Renal cortex interstitium (tissue), 15 donors: ENCODE data around the gene SEPTIN7. TPM values are rescaled to one million over a fixed set of nuclear protein-coding genes. Genes with fewer than 3 reads are reported as not detected.
"Not testable (repeated sequence)": the region's sequence is repeated elsewhere in the genome, so short reads cannot be mapped to it uniquely, and the experiment has no call there.

Experiments
- DNase-seq, 11 donors: peaks; one replicate each; pipeline ENCODE4 v3.0.0-alpha.2; 2013; ENCODE audit warnings: low read depth in 9 of 11, low spot score in 4 of 11; ENCODE audit errors: extremely low read depth in 1 of 11
- long read RNA-seq, 16 experiments: transcript quantifications; one replicate each; lab custom pipeline, GENCODE V29; 2026
- polyA plus RNA-seq, 3 donors: library from polyadenylated mRNA; unstranded; fragments of 120-200 nt; gene quantifications; one replicate each; pipeline ENCODE4 v1.2.1, GENCODE V29; 2013; ENCODE audit not compliant: insufficient read length in 3 of 3

SEPTIN7 gene
- polyA plus RNA-seq: 100 to 1,000 TPM; 371 to 483 (median 428) TPM
- long read RNA-seq, donor 1, full-length matches to known transcripts: 13 of 68 reads
- long read RNA-seq, donor 1, partial matches to known transcripts: 55 of 68 reads
- long read RNA-seq, donor 1, other reads (novel, unspliced or antisense): 0 of 68 reads
- long read RNA-seq, donor 2, full-length matches to known transcripts: 13 of 104 reads
- long read RNA-seq, donor 2, partial matches to known transcripts: 91 of 104 reads
- long read RNA-seq, donor 2, other reads (novel, unspliced or antisense): 0 of 104 reads
- long read RNA-seq, donor 3, full-length matches to known transcripts: 22 of 81 reads
- long read RNA-seq, donor 3, partial matches to known transcripts: 59 of 81 reads
- long read RNA-seq, donor 3, other reads (novel, unspliced or antisense): 0 of 81 reads
- long read RNA-seq, donor 4, full-length matches to known transcripts: 16 of 35 reads
- long read RNA-seq, donor 4, partial matches to known transcripts: 19 of 35 reads
- long read RNA-seq, donor 4, other reads (novel, unspliced or antisense): 0 of 35 reads
- long read RNA-seq, donor 5: 0 reads
- long read RNA-seq, donor 6, full-length matches to known transcripts: 14 of 143 reads
- long read RNA-seq, donor 6, partial matches to known transcripts: 129 of 143 reads
- long read RNA-seq, donor 6, other reads (novel, unspliced or antisense): 0 of 143 reads
- long read RNA-seq, donor 7, full-length matches to known transcripts: 24 of 102 reads
- long read RNA-seq, donor 7, partial matches to known transcripts: 73 of 102 reads
- long read RNA-seq, donor 7, other reads (novel, unspliced or antisense): 5 of 102 reads
- long read RNA-seq, donor 8: 0 reads
- long read RNA-seq, donor 9, full-length matches to known transcripts: 25 of 45 reads
- long read RNA-seq, donor 9, partial matches to known transcripts: 20 of 45 reads
- long read RNA-seq, donor 9, other reads (novel, unspliced or antisense): 0 of 45 reads
- long read RNA-seq, donor 10, full-length matches to known transcripts: 18 of 75 reads
- long read RNA-seq, donor 10, partial matches to known transcripts: 57 of 75 reads
- long read RNA-seq, donor 10, other reads (novel, unspliced or antisense): 0 of 75 reads
- long read RNA-seq, donor 11, full-length matches to known transcripts: 21 of 55 reads
- long read RNA-seq, donor 11, partial matches to known transcripts: 29 of 55 reads
- long read RNA-seq, donor 11, other reads (novel, unspliced or antisense): 5 of 55 reads
- long read RNA-seq, donor 12, full-length matches to known transcripts: 5 of 29 reads
- long read RNA-seq, donor 12, partial matches to known transcripts: 24 of 29 reads
- long read RNA-seq, donor 12, other reads (novel, unspliced or antisense): 0 of 29 reads
- long read RNA-seq, donor 13: 0 reads
- long read RNA-seq, donor 14, full-length matches to known transcripts: 23 of 38 reads
- long read RNA-seq, donor 14, partial matches to known transcripts: 15 of 38 reads
- long read RNA-seq, donor 14, other reads (novel, unspliced or antisense): 0 of 38 reads
- long read RNA-seq, donor 15, full-length matches to known transcripts: 6 of 14 reads
- long read RNA-seq, donor 15, partial matches to known transcripts: 8 of 14 reads
- long read RNA-seq, donor 15, other reads (novel, unspliced or antisense): 0 of 14 reads
- long read RNA-seq, donor 16, full-length matches to known transcripts: 107 of 289 reads
- long read RNA-seq, donor 16, partial matches to known transcripts: 171 of 289 reads
- long read RNA-seq, donor 16, other reads (novel, unspliced or antisense): 11 of 289 reads

- DNase-seq: peak; percentile 98 to 99 (median 99)
Observed at GRCh38 chr7:35800718-35801391, at the start of gene SEPTIN7. Gene SEPTIN7 (plus strand): TSS chr7:35801057. CDS start chr7:35801210, 153 bp downstream.

- no peak for DNase-seq
Observed at GRCh38 chr7:35752742-35753141, 48.1 kb upstream of the SEPTIN7 start.

- DNase-seq: peak; percentile 50 to 84 (median 75)
Observed at GRCh38 chr7:35753761-35754603, 46.9 kb upstream of the SEPTIN7 start.

- DNase-seq: no peak
Observed at GRCh38 chr7:35754741-35755140, 46.1 kb upstream of the SEPTIN7 start.

- no peak for DNase-seq
Observed at GRCh38 chr7:35755711-35756110, 45.1 kb upstream of the SEPTIN7 start.

- DNase-seq: not testable (repeated sequence)
Observed at GRCh38 chr7:35756453-35756852, 44.4 kb upstream of the SEPTIN7 start.

GRCh38 chr7:35757574-35757973 is 43.3 kb upstream of the SEPTIN7 start:
- no peak for DNase-seq

- no peak for DNase-seq
Observed at GRCh38 chr7:35758421-35758820, 42.4 kb upstream of the SEPTIN7 start.

- no peak for DNase-seq
Observed at GRCh38 chr7:35760143-35760745, 40.6 kb upstream of the SEPTIN7 start.

- DNase-seq: no peak
Observed at GRCh38 chr7:35761871-35762677, 38.8 kb upstream of the SEPTIN7 start.

- DNase-seq: no peak
Observed at GRCh38 chr7:35762781-35763180, 38.1 kb upstream of the SEPTIN7 start.

- DNase-seq: no peak
Observed at GRCh38 chr7:35768346-35768745, 32.5 kb upstream of the SEPTIN7 start.

- DNase-seq: no peak
Observed at GRCh38 chr7:35771776-35772175, 29.1 kb upstream of the SEPTIN7 start.

- no peak for DNase-seq
Observed at GRCh38 chr7:35773994-35774393, 26.9 kb upstream of the SEPTIN7 start.

- no peak for DNase-seq
Observed at GRCh38 chr7:35776686-35777085, 24.2 kb upstream of the SEPTIN7 start.

- no peak for DNase-seq
Observed at GRCh38 chr7:35777121-35777520, 23.7 kb upstream of the SEPTIN7 start.
